GM21619 (cell line): ENCODE results near the gene PDE4D.
"Not testable (repeated sequence)": the region's sequence is repeated elsewhere in the genome, so short reads cannot be mapped to it uniquely, and the experiment has no call there.

Experiments used
- ATAC-seq: cut with Tn5 transposase; IDR thresholded peaks from one replicate; pipeline ENCODE4 v1.9.1; 2021; ENCODE audit not compliant: unreplicated experiment

PDE4D gene

GRCh38 chr5:59800347-59800893, 93.1 kb downstream of the PDE4D start:
- no peak for ATAC-seq

DNA sequence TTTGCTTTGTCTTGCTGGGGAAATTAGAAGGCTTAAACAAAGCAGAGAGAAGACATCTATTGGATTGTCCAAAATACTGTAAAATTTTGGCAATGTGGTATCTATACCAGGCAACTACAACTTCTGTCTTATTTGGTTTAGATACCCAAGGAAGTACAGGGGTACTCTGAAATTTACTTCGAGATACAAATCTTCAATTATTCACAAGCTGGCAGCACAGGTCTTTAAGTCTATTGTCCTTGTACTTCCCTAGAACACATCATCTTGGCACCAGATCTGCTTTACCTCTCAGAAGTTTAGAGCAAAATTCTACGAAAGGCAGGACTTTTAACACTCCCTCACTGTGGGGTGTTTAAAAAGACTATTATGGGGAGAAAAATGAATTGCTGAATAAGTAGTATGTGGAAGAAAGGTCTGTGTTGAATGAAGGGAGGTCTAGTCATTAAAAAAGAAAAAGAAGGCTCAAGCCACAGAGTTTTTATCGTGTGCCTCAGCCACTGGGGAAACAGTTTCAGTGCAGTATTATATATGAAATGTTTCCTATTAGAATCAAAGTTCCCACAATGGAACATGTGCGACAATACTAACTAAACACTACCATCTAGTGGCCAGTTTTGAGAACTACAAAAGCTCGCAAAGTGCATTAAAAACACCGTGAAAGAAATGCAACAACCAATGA, 93.7 kb downstream of the PDE4D start:
- ATAC-seq: peak; percentile 44

DNA sequence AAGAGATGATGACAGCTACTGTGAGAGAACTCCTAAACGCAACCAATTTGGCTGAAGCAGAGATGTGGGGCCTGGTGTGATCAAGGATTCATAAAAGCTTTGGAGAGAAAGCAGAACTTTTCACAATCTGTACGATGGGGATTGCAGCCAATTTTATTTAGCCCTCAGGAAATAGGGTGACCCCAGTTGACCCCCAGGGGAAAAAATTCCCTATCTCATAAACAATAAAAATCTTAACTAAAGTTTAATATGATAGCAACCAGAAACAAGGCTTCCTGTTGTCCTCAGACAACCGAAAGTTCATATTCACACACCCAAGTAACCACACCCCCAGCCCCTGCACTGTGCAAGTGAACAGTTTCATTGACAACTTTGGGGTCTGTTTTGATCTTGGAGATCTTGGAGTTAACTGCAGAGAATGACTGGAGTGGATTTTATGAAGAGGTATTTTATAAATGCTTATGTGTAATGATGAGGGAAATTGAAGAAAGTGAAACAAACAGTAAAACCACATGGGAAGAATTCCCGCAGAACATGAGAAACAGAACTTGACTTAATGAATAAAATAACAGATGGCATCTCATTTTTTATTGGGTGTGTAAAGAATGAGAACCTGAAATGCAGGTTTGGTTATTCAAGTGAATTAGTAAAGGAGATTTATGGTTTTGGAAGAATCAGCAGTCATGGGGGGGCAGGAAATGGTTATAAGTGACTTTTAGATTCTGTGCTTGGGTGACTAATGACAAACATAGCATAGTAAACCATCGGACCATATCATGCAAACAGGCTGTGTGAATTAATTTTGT, 94.5 kb downstream of the PDE4D start:
- ATAC-seq: peak; percentile 78

DNA sequence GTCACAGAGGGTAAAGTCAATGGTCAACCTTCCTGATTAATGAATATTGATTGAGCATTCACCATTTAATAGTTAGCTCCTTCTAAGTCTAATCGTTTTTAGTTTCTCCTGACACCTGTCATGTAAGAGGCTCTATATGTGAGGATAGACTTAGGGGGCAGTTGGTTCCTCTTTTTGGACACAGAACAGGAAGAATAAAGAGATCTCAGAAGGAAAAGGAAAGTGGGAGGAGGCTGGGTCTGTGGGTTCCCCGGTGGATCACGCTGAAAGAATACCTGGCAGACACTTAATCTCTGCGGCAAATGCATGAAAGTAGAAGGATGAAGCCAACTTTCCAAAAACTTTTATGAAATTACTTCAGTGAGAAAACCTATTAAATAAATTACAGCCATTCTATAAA, 98.4 kb downstream of the PDE4D start:
- ATAC-seq: no peak

GRCh38 chr5:59792983-59793585, 100.4 kb downstream of the PDE4D start:
- ATAC-seq: no peak

- no peak for ATAC-seq
Measured at GRCh38 chr5:59791617-59792016, 101.9 kb downstream of the PDE4D start.

DNA sequence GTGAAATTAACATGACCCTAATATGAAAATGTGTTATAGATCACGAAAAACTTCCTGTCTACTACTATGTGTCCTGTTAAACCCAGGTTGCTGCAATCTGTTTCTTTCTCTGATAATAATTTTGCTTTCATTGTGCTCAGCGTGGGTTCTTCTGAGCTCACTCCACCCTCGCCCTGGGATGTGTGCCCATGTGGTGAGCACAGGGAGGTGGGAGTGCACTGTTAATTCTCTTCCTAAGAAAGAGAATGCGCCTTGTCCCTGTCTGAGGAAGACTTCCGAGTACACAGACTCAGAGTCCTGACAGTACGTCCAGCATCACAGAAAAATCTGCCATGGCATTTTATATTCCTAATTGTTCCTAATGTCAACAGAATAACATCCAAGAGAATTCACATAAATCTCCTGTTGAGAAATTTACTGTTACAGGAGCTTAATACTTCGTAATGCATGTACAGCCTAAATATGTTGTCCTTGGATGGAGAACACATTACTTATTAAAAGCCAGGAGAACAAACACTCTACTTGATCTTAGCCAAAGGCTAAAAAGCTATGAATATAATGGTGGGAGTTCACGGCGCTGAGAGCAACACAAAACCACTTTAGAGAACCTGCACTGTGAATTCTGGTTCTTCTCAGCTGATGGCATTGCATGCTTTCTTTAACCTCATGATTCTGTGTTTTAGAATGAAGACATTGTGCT, 102.6 kb downstream of the PDE4D start:
- ATAC-seq: peak; percentile 9

GRCh38 chr5:59790376-59790775, 103.2 kb downstream of the PDE4D start:
- ATAC-seq: peak; percentile 81

DNA sequence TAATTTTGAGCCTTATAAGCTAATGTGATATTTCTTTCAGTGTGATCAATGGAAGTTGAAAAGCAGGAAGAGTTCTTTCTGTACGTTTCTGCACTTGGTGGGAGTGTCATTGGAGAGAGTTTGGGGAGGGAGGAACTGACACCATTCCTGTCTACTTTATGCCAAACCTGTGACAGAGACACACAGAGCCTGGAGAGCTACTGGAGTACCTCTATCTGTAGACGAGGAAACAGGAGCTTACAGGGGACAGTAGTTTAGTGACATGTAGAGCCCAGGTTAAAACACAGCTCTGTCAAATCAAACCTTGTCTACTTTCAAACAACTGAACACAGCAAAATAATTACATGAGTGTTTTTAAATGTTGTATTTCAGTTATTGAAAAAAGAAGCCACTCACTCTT, 103.6 kb downstream of the PDE4D start:
- no peak for ATAC-seq

- no peak for ATAC-seq
Measured at GRCh38 chr5:59789197-59789596, 104.3 kb downstream of the PDE4D start.

DNA sequence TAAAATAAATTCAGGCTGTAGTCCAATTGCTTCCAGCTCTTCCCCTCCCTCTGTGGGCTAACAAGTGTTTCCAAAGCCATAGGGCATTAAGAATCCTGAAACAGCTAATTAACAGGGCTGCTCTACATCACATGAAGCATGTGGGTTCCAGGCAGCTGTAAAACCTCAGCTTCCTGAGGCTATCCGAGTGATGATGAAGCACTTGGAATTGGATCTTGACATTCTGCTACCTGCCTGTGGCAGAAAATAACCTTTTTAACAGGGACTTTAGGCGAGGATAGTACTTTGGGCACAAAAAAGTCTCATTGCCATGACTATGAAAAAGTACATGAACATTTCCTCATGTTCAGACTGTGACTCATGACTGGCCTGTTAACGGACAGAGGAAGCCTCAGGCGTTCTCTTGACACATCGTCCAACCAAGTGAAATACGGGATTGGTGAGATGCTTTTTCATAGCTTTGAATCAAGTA, 107.2 kb downstream of the PDE4D start:
- ATAC-seq: no peak

DNA sequence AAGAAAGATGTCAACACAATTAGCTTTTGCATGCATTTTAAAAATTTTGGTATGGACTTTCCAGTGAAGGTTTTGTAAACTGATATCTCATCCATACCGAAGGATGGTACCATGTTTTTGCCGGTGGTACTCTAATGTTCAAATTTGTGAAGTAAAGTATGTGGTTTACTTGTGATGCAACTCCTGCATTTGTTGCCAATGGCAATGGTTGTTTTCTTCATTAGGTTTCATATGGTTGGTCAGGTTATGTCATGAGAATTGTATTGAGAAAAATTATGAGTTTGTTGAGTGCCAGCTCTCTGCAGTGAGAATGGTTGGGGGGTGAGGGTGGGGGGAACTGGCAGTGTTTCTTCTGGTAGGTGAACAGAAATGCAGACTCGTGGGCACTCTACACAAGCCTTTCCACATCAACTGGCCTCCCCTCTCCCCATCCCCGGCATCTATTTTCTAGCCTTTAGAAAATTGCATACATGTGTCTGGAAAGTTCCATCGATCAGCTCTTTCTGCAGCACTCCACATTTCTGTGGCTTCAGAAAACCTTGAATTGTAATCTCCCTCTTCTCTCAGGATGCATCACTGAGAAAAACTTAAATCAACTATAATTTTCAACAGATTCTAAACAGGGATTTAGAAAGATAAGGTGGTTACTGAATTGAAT, 107.7 kb downstream of the PDE4D start:
- ATAC-seq: no peak

DNA sequence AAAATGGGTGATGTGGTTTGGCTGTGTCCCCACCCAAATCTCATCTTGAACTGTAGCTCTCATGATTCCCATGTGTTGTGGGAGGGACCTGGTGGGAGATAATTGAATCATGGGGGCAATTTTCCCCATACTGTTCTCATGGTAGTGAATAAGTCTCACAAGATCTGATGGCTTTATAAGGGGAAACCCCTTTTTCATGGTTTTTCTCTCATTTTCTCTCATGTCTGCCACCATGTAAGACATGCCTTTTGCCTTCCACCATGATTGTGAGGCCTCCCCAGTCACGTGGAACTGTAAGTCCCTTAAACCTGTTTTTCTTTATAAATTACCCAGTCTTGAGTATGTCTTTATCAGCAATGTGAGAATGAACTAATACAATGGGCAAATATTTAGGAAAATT, 108.8 kb downstream of the PDE4D start:
- ATAC-seq: not testable (repeated sequence)

DNA sequence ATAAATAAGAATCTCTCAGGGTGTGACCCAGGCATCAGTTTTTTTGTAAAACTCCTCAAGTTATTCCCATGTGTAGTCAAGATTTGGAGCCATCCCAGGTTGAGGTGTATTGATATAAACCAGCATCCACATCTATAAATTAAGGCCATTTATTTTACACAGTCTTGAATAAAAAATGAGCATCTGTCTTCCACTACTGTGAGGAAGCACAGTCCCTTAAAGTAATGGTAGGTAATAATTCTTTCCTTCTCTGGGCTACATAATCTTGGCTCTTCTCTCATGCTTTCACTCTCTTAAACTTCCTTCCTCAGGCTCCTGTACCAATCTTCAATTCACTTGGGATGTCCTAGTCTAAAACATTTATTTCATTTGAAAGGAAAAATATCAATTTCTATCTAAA, 110.3 kb downstream of the PDE4D start:
- no peak for ATAC-seq

GRCh38 chr5:59782856-59783255, 110.7 kb downstream of the PDE4D start:
- ATAC-seq: no peak

- ATAC-seq: no peak
Measured at GRCh38 chr5:59779453-59779852, 114.1 kb downstream of the PDE4D start.

- no peak for ATAC-seq
Measured at GRCh38 chr5:59777028-59777427, 116.5 kb downstream of the PDE4D start.

GRCh38 chr5:59773294-59773693, 120.2 kb downstream of the PDE4D start:
- ATAC-seq: no peak

DNA sequence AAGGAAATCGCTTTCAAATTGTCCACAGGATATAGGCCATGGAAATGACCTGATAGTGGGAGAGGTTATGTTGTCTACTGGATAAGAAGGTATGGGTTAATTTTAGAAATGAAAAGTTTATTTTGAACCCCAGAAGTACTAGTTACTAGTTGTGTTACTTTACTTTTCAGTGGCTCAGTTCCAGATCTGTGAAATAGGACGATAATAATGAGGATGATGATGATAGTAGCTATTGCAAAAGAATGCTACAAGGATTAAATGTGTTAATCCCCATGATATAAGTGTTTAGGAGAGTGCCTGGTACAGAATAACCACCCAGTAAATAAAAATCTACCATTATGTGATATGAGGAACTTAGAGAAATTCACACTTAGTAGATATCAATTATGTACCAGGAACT, 120.8 kb downstream of the PDE4D start:
- ATAC-seq: no peak

DNA sequence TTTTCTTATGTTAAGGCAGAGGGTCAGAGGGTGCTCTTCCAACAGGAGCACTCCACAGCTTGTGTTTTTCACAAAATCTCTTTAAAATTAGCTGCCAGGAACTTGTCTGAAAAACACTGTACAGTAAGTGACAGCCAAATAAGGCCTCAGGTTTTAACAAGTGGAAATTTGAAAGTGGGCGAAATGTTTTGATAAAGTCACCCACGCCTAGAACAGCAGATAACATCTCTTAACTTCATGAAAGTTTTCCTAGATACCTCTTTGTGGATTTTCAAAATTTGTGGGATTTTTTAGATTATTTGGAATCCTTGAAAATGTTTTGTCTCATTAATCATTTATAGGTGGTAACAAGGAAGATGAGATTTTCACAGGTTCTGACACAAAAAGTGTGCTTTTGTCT, 121.3 kb downstream of the PDE4D start:
- no peak for ATAC-seq

DNA sequence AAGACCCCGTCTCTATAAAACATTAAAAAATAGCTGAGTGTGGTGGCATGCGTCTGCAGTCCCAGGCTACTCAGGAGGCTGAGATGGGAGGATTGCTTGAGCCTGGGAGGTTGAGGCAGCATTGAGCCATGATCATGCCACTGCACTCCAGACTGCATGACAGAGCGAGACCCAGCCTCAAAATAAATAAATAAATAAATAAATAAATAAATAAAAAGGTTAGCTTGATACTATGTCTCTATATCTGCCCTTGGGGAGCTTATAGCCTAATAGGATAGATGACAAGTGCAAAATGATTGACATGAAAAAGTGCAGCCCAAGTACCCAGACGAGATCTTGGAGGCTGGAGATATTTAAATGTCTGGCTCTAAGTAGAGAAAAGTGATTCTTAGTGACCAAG, 122.6 kb downstream of the PDE4D start:
- ATAC-seq: no peak
